Gastroesophageal sphincter (tissue), 3 donors: Measurements from ENCODE around the gene OR6B1.

ENCODE experiments used
- EP300 ChIP-seq: sonication (generic); formaldehyde crosslinking; IDR thresholded peaks from one replicate; pipeline ENCODE4 v1.6.1; 2017; ENCODE audit warnings: antibody characterized with exemption, mild to moderate bottlenecking
- POLR2A ChIP-seq, 2 donors: fragments of 450-650 bp; IDR thresholded peaks; one replicate each; pipeline ENCODE4 v1.6.1; 2017; ENCODE audit warnings: antibody characterized with exemption in 2 of 2, mild to moderate bottlenecking in 2 of 2, moderate library complexity in 1 of 2
- POLR2AphosphoS5 ChIP-seq: sonication (generic); formaldehyde crosslinking; IDR thresholded peaks from one replicate; pipeline ENCODE4 v1.6.1; 2017; ENCODE audit warnings: antibody characterized with exemption
- TF ChIP-seq, protein P1 (sequence below), 4 experiments: fragments of 200-600 bp in 2 of 4; fragments of 450-650 bp in 2 of 4; sonication (generic) in 1 of 4; IDR thresholded peaks; one replicate each; pipeline ENCODE4 v1.5.1; 2017 to 2019; ENCODE audit warnings: antibody characterized with exemption in 4 of 4, mild to moderate bottlenecking in 2 of 4, moderate library complexity in 2 of 4

DNA sequence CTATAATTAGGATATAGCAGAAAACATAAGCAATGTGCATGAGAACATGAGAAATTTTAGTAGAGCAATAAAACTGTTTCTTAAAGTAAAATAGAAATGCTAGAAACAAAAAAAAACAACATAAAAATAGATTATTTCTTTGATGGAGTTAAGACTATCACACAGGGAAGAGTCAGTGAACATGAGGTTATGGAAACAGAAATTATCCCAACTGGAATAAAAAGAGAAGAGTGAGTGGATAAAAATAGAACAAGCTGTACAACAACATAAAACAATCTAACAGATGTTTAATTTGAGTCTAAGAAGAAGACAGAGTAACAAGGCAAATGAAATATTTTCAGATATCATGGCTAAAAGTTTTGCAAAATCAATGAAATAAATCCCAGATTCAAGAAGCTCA is 7.5 kb upstream of the OR6B1 start:
- no peak for TF ChIP-seq POLR2AphosphoS5
- TF ChIP-seq, protein P1, sequence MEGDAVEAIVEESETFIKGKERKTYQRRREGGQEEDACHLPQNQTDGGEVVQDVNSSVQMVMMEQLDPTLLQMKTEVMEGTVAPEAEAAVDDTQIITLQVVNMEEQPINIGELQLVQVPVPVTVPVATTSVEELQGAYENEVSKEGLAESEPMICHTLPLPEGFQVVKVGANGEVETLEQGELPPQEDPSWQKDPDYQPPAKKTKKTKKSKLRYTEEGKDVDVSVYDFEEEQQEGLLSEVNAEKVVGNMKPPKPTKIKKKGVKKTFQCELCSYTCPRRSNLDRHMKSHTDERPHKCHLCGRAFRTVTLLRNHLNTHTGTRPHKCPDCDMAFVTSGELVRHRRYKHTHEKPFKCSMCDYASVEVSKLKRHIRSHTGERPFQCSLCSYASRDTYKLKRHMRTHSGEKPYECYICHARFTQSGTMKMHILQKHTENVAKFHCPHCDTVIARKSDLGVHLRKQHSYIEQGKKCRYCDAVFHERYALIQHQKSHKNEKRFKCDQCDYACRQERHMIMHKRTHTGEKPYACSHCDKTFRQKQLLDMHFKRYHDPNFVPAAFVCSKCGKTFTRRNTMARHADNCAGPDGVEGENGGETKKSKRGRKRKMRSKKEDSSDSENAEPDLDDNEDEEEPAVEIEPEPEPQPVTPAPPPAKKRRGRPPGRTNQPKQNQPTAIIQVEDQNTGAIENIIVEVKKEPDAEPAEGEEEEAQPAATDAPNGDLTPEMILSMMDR (IDR thresholded peaks at IDR 0.05), result no peak
- TF ChIP-seq POLR2A (IDR thresholded peaks at IDR 0.05), result no peak
- no peak for TF ChIP-seq EP300
